KG1 (cell line): ENCODE data around the gene TASP1.

ENCODE experiments used
- DNase-seq: peaks from one replicate; lab custom pipeline; 2025; lab: John Stamatoyannopoulos, UW

Gene TASP1

GRCh38 chr20:13441388-13441787 is 197.3 kb downstream of the TASP1 start:
- no peak for DNase-seq

GRCh38 chr20:13436530-13436929 is 202.2 kb downstream of the TASP1 start:
- DNase-seq, result no peak

GRCh38 chr20:13432126-13432525 is 206.6 kb downstream of the TASP1 start:
- no peak for DNase-seq

GRCh38 chr20:13430346-13431002 is 208.3 kb downstream of the TASP1 start:
- DNase-seq, result peak; percentile 51

GRCh38 chr20:13428684-13429083 is 210.0 kb downstream of the TASP1 start:
- no peak for DNase-seq

- DNase-seq, result no peak
These were observed 211.9 kb downstream of the TASP1 start for GRCh38 chr20:13426870-13427269.

GRCh38 chr20:13425381-13426135 is 213.2 kb downstream of the TASP1 start:
- no peak for DNase-seq

GRCh38 chr20:13424174-13424833 is 214.4 kb downstream of the TASP1 start:
- no peak for DNase-seq

- no peak for DNase-seq
These were observed 215.1 kb downstream of the TASP1 start for GRCh38 chr20:13423472-13424173.

- no peak for DNase-seq
These were observed 216.1 kb downstream of the TASP1 start for GRCh38 chr20:13422637-13423036.

- no peak for DNase-seq
These were observed 218.1 kb downstream of the TASP1 start for GRCh38 chr20:13420625-13421024.

GRCh38 chr20:13419477-13419876 is 219.3 kb downstream of the TASP1 start:
- no peak for DNase-seq

GRCh38 chr20:13418263-13419229 is 220.2 kb downstream of the TASP1 start:
- no peak for DNase-seq

GRCh38 chr20:13416531-13416930 is 222.2 kb downstream of the TASP1 start:
- no peak for DNase-seq

GRCh38 chr20:13412806-13413445 is 225.8 kb downstream of the TASP1 start:
- no peak for DNase-seq

GRCh38 chr20:13404293-13404692 is 234.4 kb downstream of the TASP1 start:
- DNase-seq, result no peak

- DNase-seq, result no peak
These were observed 235.3 kb downstream of the TASP1 start for GRCh38 chr20:13403453-13403852.

GRCh38 chr20:13402986-13403385 is 235.7 kb downstream of the TASP1 start:
- no peak for DNase-seq

- DNase-seq, result no peak
These were observed 236.5 kb downstream of the TASP1 start for GRCh38 chr20:13402171-13402760.

- DNase-seq, result no peak
These were observed 237.1 kb downstream of the TASP1 start for GRCh38 chr20:13401596-13401995.
